ENCODE results near the gene NMRK1.

The NMRK1 gene

DNA sequence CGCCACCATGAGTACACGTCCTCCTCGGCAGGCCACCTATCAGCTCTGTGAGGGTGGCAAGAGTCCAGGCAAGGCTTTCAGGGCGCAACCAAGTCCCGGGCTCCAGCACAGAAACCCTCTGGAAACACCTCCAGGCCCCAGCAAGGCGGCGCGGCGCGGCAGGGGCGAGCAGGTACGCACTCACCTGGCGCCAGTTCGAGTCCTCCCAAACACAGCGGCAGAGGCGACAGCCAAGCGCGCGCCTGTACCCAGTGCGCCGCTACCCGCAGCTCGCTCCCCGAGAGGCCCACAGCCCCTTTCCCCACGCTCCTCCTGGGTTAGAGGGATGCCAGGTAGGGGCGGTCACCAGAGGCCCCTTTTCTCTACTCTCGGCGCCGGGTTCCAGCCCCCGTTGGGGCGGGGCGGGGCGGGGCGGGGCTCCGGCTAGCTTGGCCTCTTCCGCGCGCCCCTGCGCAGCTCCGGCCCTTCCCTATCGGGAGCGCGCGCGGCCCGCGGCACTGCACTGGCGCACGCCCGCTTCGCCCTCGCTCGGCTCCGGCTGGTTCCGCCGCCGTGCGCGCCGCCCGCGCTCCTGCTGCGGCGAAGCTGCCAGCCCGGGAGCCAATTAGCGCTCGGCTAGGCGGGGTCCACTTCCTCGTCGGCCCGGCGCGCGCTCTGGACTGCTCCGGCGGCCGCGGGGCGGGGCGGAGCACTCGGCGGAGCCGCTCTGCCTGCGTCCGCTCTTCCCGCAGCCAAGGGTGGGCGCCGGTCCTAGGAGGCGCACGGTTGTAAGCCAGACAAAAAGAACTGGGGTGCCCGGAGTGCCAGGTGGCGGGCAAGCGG lies at the start of gene NMRK1, which contains the start of gene OSTF1:
NMRK1 (minus strand) TSS at position 332 of the 822 bp plus-strand sequence. CDS start 5,040 bp downstream, outside the sequence.
OSTF1 (plus strand) TSS at position 691 of the 822 bp plus-strand sequence. CDS start 179 bp downstream, outside the sequence.
- DNase-seq, result peak; percentile 94

DNA sequence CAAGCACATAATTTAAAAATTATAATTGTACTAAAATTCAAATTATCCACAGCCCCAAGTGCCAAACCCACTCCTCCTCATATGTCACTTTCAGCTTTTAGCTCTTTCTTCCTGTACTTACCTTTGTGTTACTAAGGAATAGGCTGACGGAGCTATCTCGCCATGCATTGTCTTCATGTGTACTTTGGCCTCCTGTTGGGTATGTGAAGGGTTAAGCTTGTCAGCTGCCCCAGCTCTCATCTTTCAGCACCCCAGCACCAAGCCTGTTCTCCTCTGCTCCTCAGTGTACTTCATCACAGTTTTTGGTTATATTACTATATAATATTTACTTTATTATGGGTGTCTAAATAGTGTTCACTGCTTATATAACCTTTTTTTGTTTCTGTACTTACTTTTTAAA lies 46.5 kb upstream of the NMRK1 start:
- no peak for DNase-seq

DNA sequence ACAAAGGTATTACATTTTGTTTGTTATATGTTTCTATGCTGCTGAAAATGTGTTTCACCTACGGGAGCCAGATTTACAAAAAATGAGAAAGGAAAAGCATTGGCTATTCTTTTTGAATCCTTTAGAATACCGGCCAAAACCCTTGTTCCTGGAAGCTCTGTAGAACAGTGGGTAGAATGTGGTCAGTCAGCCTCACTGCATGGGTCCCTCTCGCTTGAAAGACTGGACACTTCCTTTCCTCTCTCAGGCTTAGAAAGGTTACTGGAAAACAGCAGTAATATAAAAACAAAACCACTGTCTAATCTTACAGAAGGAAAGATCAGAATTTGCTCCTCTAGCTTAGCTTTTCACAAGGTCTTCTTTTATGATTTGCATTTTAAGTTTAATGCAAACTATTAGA lies 45.4 kb upstream of the NMRK1 start:
- DNase-seq, result no peak

DNA sequence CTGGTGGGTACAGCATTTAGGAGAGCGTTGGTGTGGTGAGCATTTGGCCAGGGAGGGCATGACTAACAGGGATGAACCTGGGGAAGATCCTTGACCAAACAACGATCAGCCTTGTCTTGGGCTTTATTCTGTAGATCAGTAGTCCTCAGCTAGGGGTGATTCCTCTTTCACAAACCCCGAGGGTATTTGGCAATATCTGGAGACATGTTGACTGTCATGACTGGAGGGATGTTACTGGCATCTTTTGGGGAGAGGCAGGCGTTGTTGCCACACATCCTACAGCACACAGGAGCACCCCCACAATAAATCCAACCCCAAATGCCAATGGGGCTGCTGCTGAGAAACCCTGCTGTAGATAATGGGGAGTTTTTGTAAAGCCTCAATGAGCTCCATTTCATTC lies 44.3 kb upstream of the NMRK1 start:
- DNase-seq, result no peak

DNA sequence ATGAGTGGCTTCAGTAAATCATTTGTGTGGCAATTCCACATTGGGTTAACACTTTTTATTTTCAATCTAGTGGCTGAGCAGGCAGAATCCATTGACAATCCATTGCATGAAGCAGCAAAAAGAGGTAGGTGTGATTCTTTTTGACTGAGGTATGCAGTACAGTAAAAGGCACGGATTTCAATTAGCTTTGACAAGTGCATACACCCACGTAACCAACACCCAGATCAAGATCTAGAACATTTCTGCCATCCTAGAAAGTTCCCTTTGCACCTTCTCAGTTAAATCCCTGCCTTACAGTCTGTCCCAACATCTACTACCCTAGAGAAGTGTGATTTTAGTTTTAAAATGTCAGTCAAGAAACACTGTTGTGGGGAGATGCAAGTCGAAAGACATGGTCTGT lies 43.7 kb upstream of the NMRK1 start:
- no peak for DNase-seq

DNA sequence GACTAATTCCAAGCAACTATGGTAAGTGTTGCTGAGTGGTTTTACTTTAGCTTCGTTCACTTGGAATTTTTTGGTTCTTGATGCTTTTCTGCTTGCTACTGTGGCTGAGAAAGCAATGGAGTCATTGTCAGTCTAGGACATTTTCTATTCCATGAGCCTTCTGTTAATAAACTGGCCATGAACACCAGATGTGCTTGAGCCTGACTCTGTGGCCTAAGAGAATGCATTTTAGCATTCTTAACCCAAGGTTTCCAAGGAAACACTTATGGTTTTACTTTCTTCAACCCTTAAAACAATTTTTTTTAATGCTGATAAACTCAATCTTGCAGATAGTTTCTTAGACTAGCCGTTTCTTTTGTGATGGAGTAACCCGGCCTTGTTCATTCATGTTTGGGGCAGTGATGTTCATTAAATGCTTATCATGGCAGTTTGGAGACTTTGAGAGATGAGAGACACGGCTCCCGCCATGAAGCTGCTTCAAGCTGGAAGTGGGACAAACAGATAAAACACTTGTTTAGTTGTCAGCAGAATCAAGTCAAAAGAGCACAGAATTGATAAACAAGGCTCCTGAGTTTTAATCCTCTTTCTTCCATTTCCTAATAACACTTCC lies 42.8 kb upstream of the NMRK1 start:
- DNase-seq, result no peak

DNA sequence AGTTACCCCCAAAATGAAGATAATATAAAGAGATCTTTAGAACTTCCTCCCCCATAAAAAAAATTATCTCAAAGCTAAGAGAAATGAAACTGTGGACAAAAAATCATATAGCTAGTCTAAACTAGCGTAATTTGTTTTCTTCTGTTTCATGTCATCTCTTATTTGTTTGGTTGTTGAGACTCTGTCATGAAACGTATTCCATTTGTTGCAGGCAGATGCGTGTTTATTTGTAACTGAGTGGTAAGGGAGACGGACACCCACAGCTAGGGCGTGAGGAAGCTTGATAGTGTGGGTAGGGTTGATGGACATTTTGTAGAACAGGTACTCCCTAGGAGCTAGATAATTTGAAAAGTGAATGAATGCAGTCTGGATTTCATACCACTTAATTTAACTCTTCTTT lies 42.2 kb upstream of the NMRK1 start:
- no peak for DNase-seq

DNA sequence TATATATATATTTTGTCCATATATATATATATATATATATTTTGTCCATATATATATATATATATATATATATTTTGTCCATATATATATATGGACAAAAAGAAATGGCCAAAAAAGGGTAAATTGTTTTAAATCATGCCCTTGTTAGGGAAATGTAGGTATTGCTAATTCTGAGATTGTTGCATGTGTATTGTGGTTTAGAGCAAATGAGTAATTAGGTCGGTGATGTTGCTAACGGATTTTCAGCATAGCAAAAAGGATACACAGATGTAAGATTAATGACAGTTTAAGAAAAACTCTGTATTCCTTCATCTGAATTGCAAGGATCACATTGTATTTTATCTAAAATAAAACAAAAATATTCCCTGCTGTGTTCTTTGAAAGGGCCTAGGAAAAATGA lies 40.6 kb upstream of the NMRK1 start:
- DNase-seq, result no peak

DNA sequence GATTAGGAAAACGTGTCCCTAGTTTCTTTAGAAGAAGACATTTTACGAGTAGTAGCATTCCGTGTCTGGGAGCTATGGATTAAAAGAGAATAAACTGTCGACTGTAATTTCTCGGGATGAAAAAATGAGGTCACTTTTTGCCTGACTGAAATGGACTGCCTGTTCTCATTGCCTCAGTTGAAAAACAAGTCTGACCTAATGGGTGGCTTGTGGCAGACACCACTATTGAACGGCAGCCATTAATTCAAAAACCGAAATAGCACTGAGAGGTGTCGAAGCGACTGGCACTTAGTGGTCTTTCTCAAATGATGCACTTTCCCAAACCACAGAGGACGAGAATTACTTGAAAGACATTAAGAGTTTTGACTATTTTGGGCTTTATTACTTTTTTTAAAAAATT lies 35.7 kb upstream of the NMRK1 start:
- DNase-seq, result no peak

DNA sequence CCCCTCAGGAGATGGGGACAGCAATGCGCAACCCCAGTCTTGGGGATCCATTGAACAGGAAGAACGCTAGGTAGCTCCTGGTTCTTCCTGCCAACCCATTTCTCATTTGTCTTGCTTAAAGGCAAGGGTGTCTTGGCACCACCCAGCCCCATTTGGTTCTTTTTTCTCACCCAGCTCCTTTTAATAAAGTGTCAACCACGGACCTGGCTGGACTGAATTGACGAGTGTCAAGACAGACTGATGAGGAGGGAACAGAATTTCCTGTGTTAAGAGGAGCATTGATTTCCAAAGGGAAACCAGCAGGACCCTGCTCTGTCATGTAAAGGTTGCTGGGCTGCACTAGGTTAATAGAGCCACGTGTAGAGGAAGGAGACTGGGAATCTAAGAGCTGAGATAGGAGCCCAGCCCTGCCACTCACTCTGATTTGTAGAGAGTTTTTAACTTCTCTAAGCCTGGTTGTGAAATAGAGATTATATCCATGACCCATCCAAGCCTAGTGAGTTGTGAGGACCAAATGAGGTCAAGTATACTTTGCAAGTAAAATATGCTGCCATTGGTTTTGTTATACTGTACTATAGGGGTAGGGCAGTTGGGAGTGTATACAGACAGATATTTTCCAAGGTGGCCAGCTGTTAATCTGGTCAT lies 34.1 kb upstream of the NMRK1 start:
- DNase-seq, result no peak

DNA sequence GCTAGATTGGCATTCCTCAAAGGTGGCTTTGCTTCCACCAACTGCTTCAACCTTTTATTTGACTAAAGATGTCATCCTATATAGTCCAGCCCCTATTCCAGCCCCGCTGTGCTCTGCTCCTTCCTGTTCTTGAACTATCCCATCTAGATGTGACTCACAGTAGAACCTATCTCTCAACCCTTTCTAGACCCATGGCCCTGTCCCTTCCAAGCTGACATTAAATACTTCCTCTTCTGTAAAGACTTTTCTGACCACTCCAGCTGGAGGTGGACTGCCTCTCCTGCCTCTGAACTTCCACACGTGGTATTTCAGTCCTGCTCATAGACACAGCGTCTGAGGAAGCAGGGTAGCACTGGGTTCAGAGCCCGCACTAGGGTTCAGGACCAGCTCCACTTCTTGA lies 32.7 kb upstream of the NMRK1 start:
- no peak for DNase-seq

DNA sequence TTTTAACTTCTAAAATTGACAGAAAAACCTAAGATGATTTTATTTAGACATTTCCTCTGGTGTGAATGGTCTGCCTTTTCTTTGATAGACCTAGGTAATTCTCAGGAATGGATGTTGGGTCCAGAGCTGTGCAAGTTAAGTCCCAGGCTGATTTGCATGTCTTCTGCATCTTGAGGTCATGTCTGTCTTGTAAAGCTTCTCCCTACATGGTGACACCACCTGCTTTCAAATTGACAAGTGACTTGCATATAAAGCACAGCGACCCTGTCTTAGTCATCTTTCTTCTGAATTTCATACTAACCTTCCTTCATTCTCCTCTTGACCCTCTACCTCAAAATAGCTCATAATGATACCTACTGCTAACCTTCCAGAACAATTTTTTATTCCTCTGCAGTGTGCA lies 29.6 kb upstream of the NMRK1 start:
- DNase-seq, result no peak

DNA sequence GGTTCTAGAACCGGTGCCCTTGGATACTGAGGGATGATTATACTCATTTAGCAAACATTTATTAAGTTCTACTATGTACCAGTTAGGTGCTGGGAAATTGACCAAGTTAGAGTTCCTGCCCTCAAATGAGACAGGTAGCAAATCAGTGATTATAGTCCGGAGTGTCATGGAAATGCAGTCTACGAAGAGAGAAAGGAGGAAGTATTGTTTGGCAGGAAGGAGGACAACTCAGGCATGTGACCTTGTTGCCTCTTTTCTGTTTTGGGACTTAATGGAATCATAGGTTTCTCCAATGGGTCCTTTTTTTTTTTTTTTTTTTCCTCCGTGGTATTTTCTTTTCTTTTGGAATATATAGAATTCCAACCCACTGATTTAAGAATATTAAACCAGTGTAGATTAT lies 28.4 kb upstream of the NMRK1 start:
- no peak for DNase-seq

DNA sequence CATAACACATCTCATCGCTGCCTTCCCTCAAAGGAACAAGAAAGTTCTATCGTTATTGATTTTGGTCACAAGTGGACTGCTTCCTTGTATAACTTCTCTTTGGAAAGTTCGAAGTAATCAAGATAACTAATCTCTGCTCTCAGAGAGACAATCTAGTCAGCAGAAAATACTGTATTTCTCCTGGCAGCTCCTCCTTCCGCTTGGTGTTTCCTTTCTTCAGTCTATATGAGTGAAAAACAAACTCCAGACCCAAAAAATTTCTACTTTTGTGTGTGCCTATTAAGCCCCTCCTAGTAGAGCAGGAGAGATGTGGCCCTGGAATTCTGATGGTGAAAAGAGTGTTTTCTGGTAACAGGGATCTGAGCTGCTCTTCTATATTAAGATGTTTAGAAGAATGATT lies 24.8 kb upstream of the NMRK1 start:
- DNase-seq, result no peak

DNA sequence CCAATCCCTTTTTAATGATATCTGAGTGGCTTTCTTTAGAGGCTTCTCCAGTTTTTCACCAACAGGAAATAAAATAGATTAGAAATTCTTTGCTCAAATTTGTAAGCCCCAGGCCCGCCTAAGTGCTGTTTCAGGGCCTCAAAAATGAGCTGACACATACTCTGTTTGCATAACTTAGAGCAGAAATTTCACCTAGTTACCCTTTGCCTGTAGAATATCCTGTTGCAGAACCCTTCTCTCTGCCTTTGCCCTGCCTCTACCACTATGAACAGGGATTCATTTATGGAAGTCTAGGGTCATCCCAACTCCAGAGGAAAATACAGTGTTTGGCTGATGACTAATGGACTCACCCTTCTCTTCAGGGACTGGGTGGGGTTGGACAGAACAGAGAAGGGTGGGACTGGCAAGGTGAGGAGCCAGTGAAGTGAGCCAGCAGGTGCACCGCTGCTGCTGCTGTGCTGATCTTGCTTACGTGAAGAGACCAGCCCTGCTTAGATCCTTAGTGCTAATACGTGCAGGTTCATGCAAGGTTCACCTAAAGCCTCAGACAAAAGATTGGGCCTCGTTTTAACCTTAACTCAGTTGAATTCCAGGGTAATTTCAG lies 23.2 kb upstream of the NMRK1 start:
- no peak for DNase-seq

DNA sequence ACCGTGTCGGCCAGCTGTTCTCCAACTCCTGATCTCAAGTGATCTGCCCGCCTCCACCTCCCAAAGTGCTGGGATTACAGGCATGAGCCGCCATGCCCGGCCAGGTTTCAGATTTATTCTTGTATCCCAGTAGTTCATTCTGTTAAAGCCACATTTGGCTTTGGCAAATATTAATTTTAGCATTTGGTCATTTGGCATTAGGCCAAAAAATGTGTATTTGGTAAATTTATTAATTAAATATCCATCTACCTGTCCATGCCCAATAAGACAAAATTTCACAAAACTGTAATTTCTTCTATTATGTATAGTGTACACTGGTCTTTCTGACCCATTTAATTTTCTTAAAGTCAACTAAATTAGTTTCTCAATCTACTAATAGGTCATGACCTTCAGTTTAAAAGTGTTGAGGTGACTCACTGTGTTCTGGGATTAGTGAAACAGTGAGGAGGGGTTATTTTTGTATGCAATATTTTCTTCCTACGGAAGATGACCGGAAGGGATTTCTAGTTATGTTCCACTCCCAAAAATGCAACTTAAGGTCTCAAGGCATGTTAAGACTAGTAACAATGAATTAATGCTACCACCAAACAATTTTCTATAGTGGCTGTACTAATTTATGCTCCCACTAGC lies 21.4 kb upstream of the NMRK1 start:
- no peak for DNase-seq

DNA sequence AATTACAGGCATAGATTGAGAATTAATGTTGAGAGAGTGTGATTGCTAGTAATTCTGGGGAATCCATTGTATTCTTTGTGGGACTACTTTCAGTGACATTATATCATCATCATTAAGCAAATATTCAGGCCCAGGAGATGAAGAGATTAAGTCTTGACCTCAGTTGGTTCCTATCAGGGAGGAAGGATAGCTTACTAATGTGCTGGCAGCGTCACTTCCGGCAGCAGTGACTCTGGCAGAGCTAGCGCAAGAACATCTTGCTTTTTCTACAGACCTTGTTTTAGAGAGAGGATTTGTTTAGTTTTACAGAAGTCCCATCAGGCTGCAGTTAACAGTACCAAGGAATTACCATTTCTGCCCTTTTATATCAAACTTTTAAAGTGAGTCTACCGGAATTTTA lies 20.6 kb upstream of the NMRK1 start:
- DNase-seq, result no peak

DNA sequence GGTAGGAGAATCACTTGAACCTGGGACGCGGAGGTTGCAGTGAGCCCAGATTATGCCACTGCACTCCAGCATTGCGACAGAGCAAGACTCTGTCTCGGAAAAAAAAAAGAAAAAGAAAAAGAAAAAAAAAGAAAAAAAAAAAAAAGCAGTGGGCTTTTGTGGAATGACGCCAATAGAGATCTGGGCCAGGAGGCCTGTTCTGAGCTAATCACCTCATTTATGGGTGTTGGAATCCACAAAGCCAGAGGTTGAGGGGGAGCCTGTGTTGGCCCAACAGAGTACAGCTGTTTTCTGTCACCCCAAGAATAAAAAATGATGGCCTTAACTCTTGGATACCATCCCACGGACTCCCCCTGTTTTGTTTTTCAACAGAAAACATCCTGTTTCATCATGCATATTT lies 18.9 kb upstream of the NMRK1 start:
- no peak for DNase-seq

DNA sequence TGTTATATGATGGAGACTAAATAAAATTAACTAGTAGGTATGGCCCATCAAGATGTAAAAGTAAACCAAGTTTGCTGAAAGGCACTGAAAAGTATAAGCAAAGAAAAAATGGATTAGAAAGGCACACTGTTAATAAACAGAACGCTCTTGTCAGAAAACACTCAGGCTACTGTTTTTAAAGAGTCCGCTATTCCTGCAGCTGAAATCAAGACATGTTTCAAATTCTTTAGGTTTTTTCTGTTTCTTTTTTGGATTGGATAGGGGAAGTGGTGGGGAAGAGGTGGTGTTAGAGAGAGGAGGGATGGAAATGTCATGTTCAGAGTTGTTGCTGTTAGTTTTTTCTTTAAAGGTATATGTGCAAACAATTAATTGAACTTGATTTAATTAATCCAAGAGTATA lies 17.9 kb upstream of the NMRK1 start:
- DNase-seq, result no peak

DNA sequence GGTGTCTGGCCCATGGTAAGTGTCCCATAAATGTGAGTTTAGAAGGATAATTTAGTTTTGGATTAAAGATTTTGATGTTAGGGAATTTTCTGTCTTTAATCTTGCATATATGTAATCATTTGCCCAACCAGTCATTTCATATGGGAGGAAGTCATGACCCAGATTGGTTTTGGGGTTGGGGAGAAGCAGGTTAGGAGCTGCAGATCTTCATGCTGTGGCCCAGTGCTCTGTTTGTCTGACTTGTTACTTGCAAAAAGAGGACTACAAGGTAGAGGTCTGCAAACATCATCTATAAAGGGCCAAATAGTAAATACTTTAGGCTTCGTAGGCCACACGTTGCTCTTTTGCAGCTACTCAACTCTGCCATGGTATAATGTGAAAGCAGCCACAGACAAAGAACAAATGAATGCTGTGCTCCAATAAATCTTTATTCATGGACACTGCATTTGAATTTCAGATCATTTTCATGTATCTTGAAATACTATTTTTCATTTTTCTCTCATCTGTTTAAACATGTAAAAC lies 17.1 kb upstream of the NMRK1 start:
- no peak for DNase-seq

DNA sequence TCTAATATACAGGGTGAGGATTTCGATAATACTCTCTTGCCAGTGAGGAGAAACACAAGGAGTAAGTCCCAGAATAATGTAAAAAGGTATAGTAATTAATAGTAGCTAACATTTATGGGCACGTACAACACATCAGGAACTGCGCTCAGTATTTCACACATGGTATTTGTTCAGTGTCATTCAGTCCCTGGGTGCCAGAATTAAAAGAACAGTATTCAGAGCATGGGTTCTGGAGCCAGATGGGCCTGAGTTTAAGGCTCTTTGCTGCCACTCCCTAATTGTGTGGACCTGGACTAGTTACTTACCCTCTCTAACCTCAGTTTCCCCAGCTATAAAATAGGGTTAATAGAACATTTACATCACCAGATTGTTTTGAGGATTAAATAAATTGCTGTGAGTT lies 16.7 kb upstream of the NMRK1 start:
- no peak for DNase-seq

DNA sequence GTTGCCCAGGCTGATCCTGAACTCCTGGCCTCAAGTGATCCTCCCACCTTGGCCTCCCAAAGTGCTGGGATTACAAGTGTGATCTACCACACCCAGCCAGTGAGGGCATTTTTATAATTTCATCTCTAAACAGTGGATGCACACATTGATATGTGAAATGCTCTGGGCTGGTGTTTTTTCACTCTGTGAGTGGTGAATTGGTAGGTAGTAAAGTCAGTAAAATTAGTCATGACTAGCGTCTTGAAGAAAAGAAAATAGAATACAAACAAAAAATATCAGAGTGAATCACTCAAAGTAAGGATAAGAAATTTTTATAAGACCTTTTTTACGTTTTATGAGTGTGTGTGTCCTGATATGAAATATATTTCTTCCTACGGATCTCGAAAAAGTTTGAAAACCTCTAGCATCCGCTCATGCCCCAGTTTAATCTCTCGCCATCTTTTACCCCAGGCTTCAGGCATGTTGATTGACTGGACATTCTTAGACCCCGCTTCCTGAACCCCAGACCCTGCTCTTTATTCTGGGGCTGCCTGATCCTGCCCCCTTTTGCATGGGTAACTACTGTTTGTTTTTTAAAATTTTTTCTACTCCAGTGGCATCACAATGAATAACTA lies 14.3 kb upstream of the NMRK1 start:
- DNase-seq, result no peak
